Smooth muscle cell (in vitro differentiated cells): ENCODE measurements around the gene TEX44. TPM values are rescaled to one million over a fixed set of nuclear protein-coding genes. Genes with fewer than 3 reads are reported as not detected.

ENCODE experiments used
- DNase-seq: peaks from one replicate; lab custom pipeline; 2025; ENCODE audit not compliant: unreplicated experiment; lab: John Stamatoyannopoulos, UW
- H2AFZ ChIP-seq: fragments of 200-600 bp; sonication (generic); 2 replicates; pipeline ENCODE4 v1.6.0; 2016; ENCODE audit warnings: antibody characterized with exemption, low read depth, mild to moderate bottlenecking
- H3F3A ChIP-seq: fragments of 200-600 bp; sonication (generic); 2 replicates; pipeline ENCODE4 v1.6.0; 2017; ENCODE audit warnings: antibody characterized with exemption, low read depth
- H3K27ac ChIP-seq: fragments of 200-600 bp; sonication (generic); 2 replicates; pipeline ENCODE4 v1.5.1; 2016; ENCODE audit warnings: low read depth, mild to moderate bottlenecking
- H3K27me3 ChIP-seq: fragments of 200-600 bp; sonication (generic); 2 replicates; pipeline ENCODE4 v1.6.1; 2016; ENCODE audit warnings: low read depth, mild to moderate bottlenecking
- H3K36me3 ChIP-seq: fragments of 200-600 bp; sonication (generic); 2 replicates; pipeline ENCODE4 v1.5.1; 2016; ENCODE audit warnings: low read depth
- H3K4me1 ChIP-seq: fragments of 200-600 bp; sonication (generic); 2 replicates; pipeline ENCODE4 v1.5.1; 2016; ENCODE audit warnings: low read depth
- H3K4me2 ChIP-seq: fragments of 200-600 bp; sonication (generic); 2 replicates; pipeline ENCODE4 v1.6.0; 2016; ENCODE audit warnings: mild to moderate bottlenecking
- H3K4me3 ChIP-seq: fragments of 200-600 bp; sonication (generic); 2 replicates; pipeline ENCODE4 v1.5.1; 2016; ENCODE audit warnings: mild to moderate bottlenecking
- H3K79me2 ChIP-seq: fragments of 200-600 bp; sonication (generic); 2 replicates; pipeline ENCODE4 v1.6.0; 2016; ENCODE audit warnings: low read depth, mild to moderate bottlenecking
- H3K9ac ChIP-seq: fragments of 200-600 bp; sonication (generic); 2 replicates; pipeline ENCODE4 v1.6.0; 2016; ENCODE audit warnings: low read depth
- H3K9me3 ChIP-seq: fragments of 200-600 bp; sonication (generic); replicated peaks from 2 replicates; pipeline ENCODE4 v1.5.1; 2016; ENCODE audit warnings: low read depth
- H4K20me1 ChIP-seq: fragments of 200-600 bp; sonication (generic); 2 replicates; pipeline ENCODE4 v1.6.0; 2016; ENCODE audit warnings: low read depth
- CTCF ChIP-seq: fragments of 200-600 bp; sonication (generic); IDR thresholded peaks from 2 replicates; pipeline ENCODE4 v1.5.1; 2017; ENCODE audit warnings: borderline replicate concordance, mild to moderate bottlenecking, antibody characterized with exemption; ENCODE audit not compliant: insufficient read depth, poor library complexity, severe bottlenecking
- WGBS: methylation state at CpG from one replicate; pipeline ENCODE4 v1.1.7; 2016; ENCODE audit warnings: low lambda C conversion rate; 5-methylcytosine and 5-hydroxymethylcytosine counted together
- polyA plus RNA-seq: library from polyadenylated mRNA; unstranded; fragments of >200 nt; fragmentation: Nextera tagmentation; extraction: Ambion mirVana; gene quantifications from 2 replicates; pipeline ENCODE4 v1.2.1, GENCODE V29; 2016
- total RNA-seq: library from RNA; depleted of rRNA; stranded (reverse); fragments of >200 nt; gene quantifications from 2 replicates; pipeline ENCODE4 v1.2.3, GENCODE V29; 2014

Gene TEX44
- total and polyA plus RNA-seq, 2 experiments from 2014 or later, result not detected

- no peaks in the 10 kb centered on the region for H4K20me1 ChIP-seq
- peak overlapping the region; percentile 94 for H3K4me2 ChIP-seq
- peaks cover 25% of the 10 kb centered on the region for H3F3A ChIP-seq
- H3K9me3 ChIP-seq, result no peaks in the 10 kb centered on the region
- peak overlapping the region; percentile 57 for H3K4me3 ChIP-seq
- H3K4me1 ChIP-seq, result peaks cover 15% of the 10 kb centered on the region
- no peaks in the 10 kb centered on the region for H3K27me3 ChIP-seq
- DNase-seq, result peak; percentile 97
- H3K79me2 ChIP-seq, result no peaks in the 10 kb centered on the region
- WGBS, result 1% methylated on average over 59 of the region's 86 CpGs
- peak; percentile 25 for TF ChIP-seq CTCF
- H3K27ac ChIP-seq, result peak overlapping the region; percentile 98
- H3K9ac ChIP-seq, result peak overlapping the region; percentile 95
- no peaks in the 10 kb centered on the region for H3K36me3 ChIP-seq
- peak overlapping the region; percentile 92 for H2AFZ ChIP-seq
These were observed 21.2 kb downstream of the TEX44 start for GRCh38 chr2:231613663-231614558.

GRCh38 chr2:231614559-231615057 is 21.9 kb downstream of the TEX44 start:
- H3K9ac ChIP-seq, result peak overlapping the region; percentile 95
- peaks cover 15% of the 10 kb centered on the region for H3K4me1 ChIP-seq
- no peak for DNase-seq
- peak overlapping the region; percentile 57 for H3K4me3 ChIP-seq
- no peaks in the 10 kb centered on the region for H4K20me1 ChIP-seq
- H3F3A ChIP-seq, result peaks cover 25% of the 10 kb centered on the region
- WGBS, result 2% methylated on average over 42 of the region's 46 CpGs
- H3K4me2 ChIP-seq, result peak overlapping the region; percentile 94
- H2AFZ ChIP-seq, result peak overlapping the region; percentile 92
- TF ChIP-seq CTCF, result no peak
- H3K27me3 ChIP-seq, result no peaks in the 10 kb centered on the region
- H3K36me3 ChIP-seq, result no peaks in the 10 kb centered on the region
- H3K9me3 ChIP-seq, result no peaks in the 10 kb centered on the region
- no peaks in the 10 kb centered on the region for H3K79me2 ChIP-seq
- H3K27ac ChIP-seq, result peak overlapping the region; percentile 98

GRCh38 chr2:231615058-231615671 is 22.5 kb downstream of the TEX44 start:
- H3K9ac ChIP-seq, result peak overlapping the region; percentile 95
- peaks cover 15% of the 10 kb centered on the region for H3K4me1 ChIP-seq
- TF ChIP-seq CTCF, result no peak
- H3K4me2 ChIP-seq, result peak overlapping the region; percentile 94
- no peaks in the 10 kb centered on the region for H3K27me3 ChIP-seq
- peak overlapping the region; percentile 92 for H2AFZ ChIP-seq
- H3F3A ChIP-seq, result peaks cover 25% of the 10 kb centered on the region
- H3K9me3 ChIP-seq, result no peaks in the 10 kb centered on the region
- no peak for DNase-seq
- H3K4me3 ChIP-seq, result peak overlapping the region; percentile 57
- H3K27ac ChIP-seq, result peak overlapping the region; percentile 98
- H4K20me1 ChIP-seq, result no peaks in the 10 kb centered on the region
- no peaks in the 10 kb centered on the region for H3K79me2 ChIP-seq
- WGBS, result 33% methylated on average over 27 of the region's 31 CpGs
- H3K36me3 ChIP-seq, result no peaks in the 10 kb centered on the region
